Measurements from ENCODE around the gene TNFAIP2. TPM values are rescaled to one million over a fixed set of nuclear protein-coding genes. Genes with fewer than 3 reads are reported as not detected.

The TNFAIP2 gene
- total and polyA plus RNA-seq, 4 donors: 8.9 to 32.0 (median 22.4) TPM

- Histone ChIP-seq H3K4me3 (ENCODE audit: low read depth in 1 of 3, low read length in 3 of 3) (no peak overlapping the region), H3K36me3 (ENCODE audit: control insufficient read depth in 4 of 4, insufficient read depth in 3 of 4, low read depth in 1 of 4, low read length in 3 of 4) (no peaks in the 10 kb centered on the region), H3K9me3 (ENCODE audit: control insufficient read depth in 4 of 4, low read length in 3 of 4) (no peaks in the 10 kb centered on the region), H3K27ac (ENCODE audit: low read depth in 1 of 2, low read length in 2 of 2) (peak overlapping the region; percentile 59 to 75), H3K9ac (ENCODE audit: low read depth in 1 of 2, low read length in 2 of 2) (no peak overlapping the region), H3K27me3 (ENCODE audit: control insufficient read depth in 4 of 4, insufficient read depth in 4 of 4, low read length in 3 of 4) (no peaks in the 10 kb centered on the region), H3K4me1 (ENCODE audit: control insufficient read depth in 4 of 4, insufficient read depth in 4 of 4, low read length in 3 of 4) (peaks cover 13 to 39% (median 26%) of the 10 kb centered on the region in 4 donors)
- 8% methylated on average over 18 of the region's 18 CpGs for WGBS
- no peak for DNase-seq (ENCODE audit: low spot score)
- TF ChIP-seq NR2F2 (IDR thresholded peaks at IDR 0.05) (peak; percentile 82), EGR1 (IDR thresholded peaks at IDR 0.05; ENCODE audit: low read depth in 2 of 2) (no peak), FOXA1 (IDR thresholded peaks at IDR 0.05) (no peak), SP1 (IDR thresholded peaks at IDR 0.05) (peak; percentile 23), YY1 (IDR thresholded peaks at IDR 0.05) (peak; percentile 9), HNF4A (conservative IDR thresholded peaks at IDR 0.05) (peak in 1 of 2 donors; percentile 30), RXRA (IDR thresholded peaks at IDR 0.05) (peak in 1 of 2 donors; percentile 26)
These were observed 2.0 kb upstream of the TNFAIP2 start for GRCh38 chr14:103121121-103121845.

GRCh38 chr14:103121846-103122584, 1.2 kb upstream of the TNFAIP2 start:
- Histone ChIP-seq H3K9me3 (ENCODE audit: control insufficient read depth in 4 of 4, low read length in 3 of 4) (no peaks in the 10 kb centered on the region), H3K9ac (ENCODE audit: low read depth in 1 of 2, low read length in 2 of 2) (no peak overlapping the region), H3K4me1 (ENCODE audit: control insufficient read depth in 4 of 4, insufficient read depth in 4 of 4, low read length in 3 of 4) (peaks cover 19 to 44% (median 31%) of the 10 kb centered on the region in 4 donors), H3K27me3 (ENCODE audit: control insufficient read depth in 4 of 4, insufficient read depth in 4 of 4, low read length in 3 of 4) (no peaks in the 10 kb centered on the region), H3K27ac (ENCODE audit: low read depth in 1 of 2, low read length in 2 of 2) (peak overlapping the region; percentile 59 to 75), H3K4me3 (ENCODE audit: low read depth in 1 of 3, low read length in 3 of 3) (no peak overlapping the region), H3K36me3 (ENCODE audit: control insufficient read depth in 4 of 4, insufficient read depth in 3 of 4, low read depth in 1 of 4, low read length in 3 of 4) (no peaks in the 10 kb centered on the region)
- TF ChIP-seq REST (IDR thresholded peaks at IDR 0.05) (no peak), HNF4A (conservative IDR thresholded peaks at IDR 0.05) (no peak), ATF3 (IDR thresholded peaks at IDR 0.05) (no peak), NR2F2 (IDR thresholded peaks at IDR 0.05) (peak; percentile 20), MAX (IDR thresholded peaks at IDR 0.05) (no peak)
- WGBS: 18% methylated on average over 23 of the region's 23 CpGs
- DNase-seq (ENCODE audit: low spot score): no peak

GRCh38 chr14:103122585-103122946, 695 bp upstream of the TNFAIP2 start:
- H3K4me1 ChIP-seq (ENCODE audit: control insufficient read depth in 4 of 4, insufficient read depth in 4 of 4, low read length in 3 of 4): peaks cover 24 to 48% (median 35%) of the 10 kb centered on the region in 4 donors
- no peaks in the 10 kb centered on the region for H3K9me3 ChIP-seq (ENCODE audit: control insufficient read depth in 4 of 4, low read length in 3 of 4)
- H3K27ac ChIP-seq (ENCODE audit: low read depth in 1 of 2, low read length in 2 of 2): peak overlapping the region; percentile 59 to 75
- H3K9ac ChIP-seq (ENCODE audit: low read depth in 1 of 2, low read length in 2 of 2): no peak overlapping the region
- WGBS: 56% methylated on average over 15 of the region's 15 CpGs
- no peak overlapping the region for H3K4me3 ChIP-seq (ENCODE audit: low read depth in 1 of 3, low read length in 3 of 3)
- TF ChIP-seq YY1 (IDR thresholded peaks at IDR 0.05) (peak; percentile 6), FOXA1 (IDR thresholded peaks at IDR 0.05) (no peak)
- no peak for DNase-seq (ENCODE audit: low spot score)
- no peaks in the 10 kb centered on the region for H3K27me3 ChIP-seq (ENCODE audit: control insufficient read depth in 4 of 4, insufficient read depth in 4 of 4, low read length in 3 of 4)
- no peaks in the 10 kb centered on the region for H3K36me3 ChIP-seq (ENCODE audit: control insufficient read depth in 4 of 4, insufficient read depth in 3 of 4, low read depth in 1 of 4, low read length in 3 of 4)

All from liver (tissue), 9 donors.